DND-41 (cell line): ENCODE results near the gene PPP1R16B.

Experiments used
- EZH2 ChIP-seq: IDR thresholded peaks from 3 replicates; pipeline ENCODE4 v1.6.1; 2012; ENCODE audit warnings: borderline replicate concordance, low read depth, mild to moderate bottlenecking, moderate library complexity, low read length, inconsistent platforms; ENCODE audit not compliant: severe bottlenecking
- TF ChIP-seq, protein P1 (sequence below): IDR thresholded peaks from 2 replicates; pipeline ENCODE4 v1.5.1; 2012; ENCODE audit warnings: borderline replicate concordance, low read length, moderate library complexity, mild to moderate bottlenecking; ENCODE audit not compliant: poor library complexity, severe bottlenecking; ENCODE audit errors: extremely low read depth

DNA sequence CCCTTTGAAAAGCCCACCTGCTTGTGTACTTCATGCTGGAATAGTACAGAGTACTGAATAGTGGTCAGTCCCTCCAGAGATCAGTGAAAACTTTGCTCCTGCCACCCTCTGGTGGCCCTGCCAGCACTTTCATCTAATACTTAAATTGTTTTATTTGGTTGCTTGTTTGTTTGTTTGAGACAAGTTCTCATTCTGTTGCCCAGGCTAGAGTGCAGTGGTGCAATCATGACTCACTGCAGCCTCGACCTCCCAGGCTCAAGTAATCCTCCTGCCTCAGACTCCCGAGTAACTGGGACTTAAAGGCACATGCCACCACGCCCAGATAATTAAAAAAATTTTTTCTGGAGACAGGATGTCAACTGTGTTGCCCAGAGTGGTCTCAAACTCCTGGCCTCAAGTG lies 129.8 kb downstream of the PPP1R16B start:
- TF ChIP-seq, protein P1, sequence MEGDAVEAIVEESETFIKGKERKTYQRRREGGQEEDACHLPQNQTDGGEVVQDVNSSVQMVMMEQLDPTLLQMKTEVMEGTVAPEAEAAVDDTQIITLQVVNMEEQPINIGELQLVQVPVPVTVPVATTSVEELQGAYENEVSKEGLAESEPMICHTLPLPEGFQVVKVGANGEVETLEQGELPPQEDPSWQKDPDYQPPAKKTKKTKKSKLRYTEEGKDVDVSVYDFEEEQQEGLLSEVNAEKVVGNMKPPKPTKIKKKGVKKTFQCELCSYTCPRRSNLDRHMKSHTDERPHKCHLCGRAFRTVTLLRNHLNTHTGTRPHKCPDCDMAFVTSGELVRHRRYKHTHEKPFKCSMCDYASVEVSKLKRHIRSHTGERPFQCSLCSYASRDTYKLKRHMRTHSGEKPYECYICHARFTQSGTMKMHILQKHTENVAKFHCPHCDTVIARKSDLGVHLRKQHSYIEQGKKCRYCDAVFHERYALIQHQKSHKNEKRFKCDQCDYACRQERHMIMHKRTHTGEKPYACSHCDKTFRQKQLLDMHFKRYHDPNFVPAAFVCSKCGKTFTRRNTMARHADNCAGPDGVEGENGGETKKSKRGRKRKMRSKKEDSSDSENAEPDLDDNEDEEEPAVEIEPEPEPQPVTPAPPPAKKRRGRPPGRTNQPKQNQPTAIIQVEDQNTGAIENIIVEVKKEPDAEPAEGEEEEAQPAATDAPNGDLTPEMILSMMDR: no peak
- TF ChIP-seq EZH2: no peak
